Nephron progenitor cell (in vitro differentiated cells): Measurements from ENCODE around the gene TWNK.

Experiments used
- DNase-seq: peaks from one replicate; pipeline ENCODE4 v3.0.0; 2021
- H3K27ac Mint-ChIP-seq: 2 replicates; pipeline ENCODE4 v1.8.0; 2021; ENCODE audit warnings: mild to moderate bottlenecking, moderate library complexity, mixed read lengths
- H3K27me3 Mint-ChIP-seq: 2 replicates; pipeline ENCODE4 v1.8.0; 2021; ENCODE audit warnings: mild to moderate bottlenecking, low read depth, mixed read lengths; ENCODE audit not compliant: poor library complexity
- H3K36me3 Mint-ChIP-seq: 2 replicates; pipeline ENCODE4 v1.8.0; 2021; ENCODE audit warnings: low read depth, mixed read lengths
- H3K4me1 Mint-ChIP-seq: 2 replicates; pipeline ENCODE4 v1.8.0; 2021; ENCODE audit warnings: mixed read lengths
- H3K4me3 Mint-ChIP-seq: 2 replicates; pipeline ENCODE4 v1.8.0; 2021; ENCODE audit warnings: mild to moderate bottlenecking, moderate library complexity, mixed read lengths
- H3K9me3 Mint-ChIP-seq: 2 replicates; pipeline ENCODE4 v1.8.0; 2021; ENCODE audit warnings: mild to moderate bottlenecking, moderate library complexity, mixed read lengths
- CTCF ChIP-seq: fragments of 200-600 bp; sonication (generic); IDR thresholded peaks from 2 replicates; pipeline ENCODE4 v1.5.0; 2021; ENCODE audit warnings: antibody characterized with exemption

The TWNK gene

GRCh38 chr10:100999742-101000126 lies 12.4 kb downstream of the TWNK start, which contains the start of gene LZTS2:
Gene LZTS2 (plus strand): TSS chr10:100999808. CDS start chr10:101002539, 2,731 bp downstream.
- no peaks in the 10 kb centered on the region for H3K9me3 Mint-ChIP-seq
- H3K4me1 Mint-ChIP-seq, result peaks cover 44% of the 10 kb centered on the region
- H3K27me3 Mint-ChIP-seq, result peaks cover 3% of the 10 kb centered on the region
- TF ChIP-seq CTCF, result no peak
- H3K27ac Mint-ChIP-seq, result peak within 1 kb of the TSS; percentile 97
- H3K36me3 Mint-ChIP-seq, result peaks cover 13% of the 10 kb centered on the region
- peak; percentile 77 for DNase-seq
- peak within 1 kb of the TSS; percentile 92 for H3K4me3 Mint-ChIP-seq

- H3K27me3 Mint-ChIP-seq, result no peaks in the 10 kb centered on the region
- peaks cover 38% of the 10 kb centered on the region for H3K4me1 Mint-ChIP-seq
- TF ChIP-seq CTCF, result no peak
- DNase-seq, result peak; percentile 41
- peaks cover 15% of the 10 kb centered on the region for H3K36me3 Mint-ChIP-seq
- no peaks in the 10 kb centered on the region for H3K9me3 Mint-ChIP-seq
- peak overlapping the region; percentile 87 for H3K27ac Mint-ChIP-seq
- peak overlapping the region; percentile 92 for H3K4me3 Mint-ChIP-seq
Measured at GRCh38 chr10:101000127-101000914, 13.0 kb downstream of the TWNK start.

DNA sequence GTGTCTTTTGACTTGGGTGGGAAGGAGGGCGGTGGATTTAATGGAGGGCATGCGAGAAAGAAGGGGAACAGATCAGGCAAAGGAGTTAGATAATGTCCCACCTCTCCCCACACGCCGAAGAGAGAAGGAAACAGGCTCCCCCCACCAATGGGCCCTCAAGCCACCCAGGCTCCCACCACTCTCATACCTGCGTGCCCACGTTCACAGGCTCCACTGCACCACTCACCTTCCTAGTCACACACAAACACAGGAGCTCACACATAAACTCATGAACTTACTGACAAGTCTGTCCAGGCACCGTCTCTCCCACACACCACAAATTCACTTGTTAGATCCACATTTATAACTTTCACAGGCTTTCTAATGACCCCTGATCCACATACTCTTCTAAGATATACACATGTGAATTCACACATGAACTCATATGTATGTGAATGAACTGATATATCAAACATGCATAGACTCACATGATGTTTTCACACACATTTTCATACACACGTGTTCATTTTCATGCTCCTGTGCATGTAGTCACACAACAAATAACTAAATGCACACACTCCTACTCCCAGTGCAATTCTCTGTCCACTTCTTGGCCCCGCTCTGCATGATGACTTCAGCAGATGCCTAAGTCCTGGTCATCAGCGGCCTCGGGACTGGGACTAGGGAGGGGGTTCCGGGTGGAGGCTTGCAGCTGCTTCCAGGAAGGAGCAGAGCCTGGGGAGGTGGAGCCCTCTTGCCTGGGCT lies 13.7 kb downstream of the TWNK start:
- Mint-ChIP-seq H3K4me1 (peaks cover 31% of the 10 kb centered on the region), H3K36me3 (peaks cover 17% of the 10 kb centered on the region), H3K27ac (peak overlapping the region; percentile 87), H3K27me3 (no peaks in the 10 kb centered on the region), H3K9me3 (no peaks in the 10 kb centered on the region), H3K4me3 (peak overlapping the region; percentile 92)
- no peak for TF ChIP-seq CTCF
- peak; percentile 42 for DNase-seq

- Mint-ChIP-seq H3K27ac (no peak overlapping the region), H3K27me3 (no peaks in the 10 kb centered on the region), H3K4me3 (peak overlapping the region; percentile 92), H3K9me3 (no peaks in the 10 kb centered on the region), H3K4me1 (peaks cover 25% of the 10 kb centered on the region), H3K36me3 (peaks cover 21% of the 10 kb centered on the region)
- no peak for TF ChIP-seq CTCF
- no peak for DNase-seq
Measured at GRCh38 chr10:101001659-101002035, 14.3 kb downstream of the TWNK start.

- peaks cover 23% of the 10 kb centered on the region for H3K4me1 Mint-ChIP-seq
- H3K9me3 Mint-ChIP-seq, result no peaks in the 10 kb centered on the region
- H3K36me3 Mint-ChIP-seq, result peaks cover 21% of the 10 kb centered on the region
- H3K4me3 Mint-ChIP-seq, result no peak overlapping the region
- no peak for DNase-seq
- TF ChIP-seq CTCF, result no peak
- no peak overlapping the region for H3K27ac Mint-ChIP-seq
- H3K27me3 Mint-ChIP-seq, result no peaks in the 10 kb centered on the region
Measured at GRCh38 chr10:101002456-101002855, 15.1 kb downstream of the TWNK start.
